ENCODE results near the gene SLC22A8. TPM values are rescaled to one million over a fixed set of nuclear protein-coding genes. Genes with fewer than 3 reads are reported as not detected.

The SLC22A8 gene
- total and polyA plus RNA-seq, 8 donors = 0.17 to 0.54 (median 0.37) TPM; not detected in 3

DNA sequence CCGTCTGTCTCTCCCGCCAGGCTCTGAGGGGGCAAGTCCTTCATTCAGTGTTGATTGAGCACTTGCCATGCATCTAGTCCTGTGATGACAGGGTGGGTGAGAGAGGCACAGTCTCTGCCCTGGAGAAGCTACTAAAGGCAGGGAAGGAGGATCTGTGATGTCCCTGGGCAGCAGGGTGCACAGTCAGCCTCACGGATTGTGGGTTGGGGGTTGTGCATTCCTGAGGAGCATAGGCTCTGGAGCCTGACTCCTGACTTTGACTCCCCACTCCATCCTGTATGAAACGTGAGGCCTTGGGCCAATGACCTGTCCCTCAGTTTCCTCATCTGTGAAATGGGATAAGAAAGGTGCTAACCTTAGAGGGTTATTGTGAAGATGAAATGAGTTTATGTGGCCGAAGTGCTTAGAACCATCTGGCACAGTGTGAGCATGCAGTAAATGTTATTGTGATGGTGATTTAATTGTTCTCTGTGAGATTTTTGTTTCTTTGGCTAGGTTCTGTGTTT is 4.7 kb downstream of the SLC22A8 start:
- ATAC-seq = no peak
- TF ChIP-seq, protein P1, sequence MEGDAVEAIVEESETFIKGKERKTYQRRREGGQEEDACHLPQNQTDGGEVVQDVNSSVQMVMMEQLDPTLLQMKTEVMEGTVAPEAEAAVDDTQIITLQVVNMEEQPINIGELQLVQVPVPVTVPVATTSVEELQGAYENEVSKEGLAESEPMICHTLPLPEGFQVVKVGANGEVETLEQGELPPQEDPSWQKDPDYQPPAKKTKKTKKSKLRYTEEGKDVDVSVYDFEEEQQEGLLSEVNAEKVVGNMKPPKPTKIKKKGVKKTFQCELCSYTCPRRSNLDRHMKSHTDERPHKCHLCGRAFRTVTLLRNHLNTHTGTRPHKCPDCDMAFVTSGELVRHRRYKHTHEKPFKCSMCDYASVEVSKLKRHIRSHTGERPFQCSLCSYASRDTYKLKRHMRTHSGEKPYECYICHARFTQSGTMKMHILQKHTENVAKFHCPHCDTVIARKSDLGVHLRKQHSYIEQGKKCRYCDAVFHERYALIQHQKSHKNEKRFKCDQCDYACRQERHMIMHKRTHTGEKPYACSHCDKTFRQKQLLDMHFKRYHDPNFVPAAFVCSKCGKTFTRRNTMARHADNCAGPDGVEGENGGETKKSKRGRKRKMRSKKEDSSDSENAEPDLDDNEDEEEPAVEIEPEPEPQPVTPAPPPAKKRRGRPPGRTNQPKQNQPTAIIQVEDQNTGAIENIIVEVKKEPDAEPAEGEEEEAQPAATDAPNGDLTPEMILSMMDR (IDR thresholded peaks at IDR 0.05) = no peak
- Histone ChIP-seq H3K36me3 (no peaks in the 10 kb centered on the region), H3K27ac (no peak overlapping the region), H3K27me3 (peaks cover 0 to 5% of the 10 kb centered on the region in 2 donors), H3K4me1 (no peaks in the 10 kb centered on the region), H3K9me3 (no peaks in the 10 kb centered on the region), H3K4me3 (no peak overlapping the region)
- DNase-seq = no peak
- intact Hi-C loops (cut with DNase I) = no loop called here

DNA sequence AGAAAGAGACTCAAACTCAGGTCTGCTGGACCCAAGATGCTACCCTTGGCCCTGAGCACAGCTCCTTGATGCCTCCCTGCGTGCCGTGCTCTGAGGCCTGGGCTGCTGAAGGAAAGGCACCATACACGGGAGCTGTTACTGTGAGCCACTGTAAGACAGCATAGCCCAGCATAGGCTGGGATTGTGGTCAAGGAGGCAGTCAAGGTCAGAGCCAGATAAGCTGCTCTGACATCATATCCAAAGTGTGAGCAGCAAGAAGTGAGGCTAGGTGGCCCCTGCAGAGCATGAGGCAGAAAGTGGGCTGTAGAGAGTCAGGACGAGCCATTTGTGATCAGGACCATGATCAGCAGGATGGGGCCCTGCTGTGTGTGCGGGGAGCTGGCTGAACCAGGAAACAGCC is 7.7 kb downstream of the SLC22A8 start:
- intact Hi-C loops (cut with DNase I) = no loop called here
- no peak for ATAC-seq

DNA sequence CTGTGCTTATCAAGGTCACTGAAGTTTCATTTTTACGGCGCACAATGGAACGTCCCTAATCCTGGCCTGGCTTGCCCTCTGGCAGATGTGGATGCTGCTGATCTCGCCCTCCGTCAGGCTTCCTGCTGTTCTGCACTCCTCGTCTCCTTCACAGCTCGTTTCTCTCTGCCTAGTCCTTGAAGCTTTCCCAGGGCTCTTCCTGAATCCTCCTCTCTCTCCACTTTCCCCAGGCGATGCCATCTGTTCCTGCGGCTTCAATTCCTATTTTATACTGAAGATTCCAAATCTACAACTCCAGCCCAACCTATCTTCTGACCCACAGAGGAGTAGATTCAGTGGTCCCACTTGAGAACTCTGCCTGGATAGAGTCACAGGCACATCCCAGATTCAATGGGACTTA is 14.2 kb downstream of the SLC22A8 start:
- no peak overlapping the region for H3K4me3 ChIP-seq
- no peaks in the 10 kb centered on the region for H3K9me3 ChIP-seq
- TF ChIP-seq, protein P1 (IDR thresholded peaks at IDR 0.05) = no peak
- DNase-seq (no peak), ATAC-seq (no peak)
- no peak overlapping the region for H3K27ac ChIP-seq
- no peaks in the 10 kb centered on the region for H3K36me3 ChIP-seq
- H3K27me3 ChIP-seq = no peaks in the 10 kb centered on the region
- intact Hi-C loops (cut with DNase I) = no loop called here
- no peaks in the 10 kb centered on the region for H3K4me1 ChIP-seq

More for the DNA sequence above, 7.7 kb downstream of the SLC22A8 start:
- H3K4me3 ChIP-seq = no peak overlapping the region
- H3K9me3 ChIP-seq = no peaks in the 10 kb centered on the region
- TF ChIP-seq, protein P1 (IDR thresholded peaks at IDR 0.05) = no peak
- no peaks in the 10 kb centered on the region for H3K36me3 ChIP-seq
- no peak for DNase-seq
- no peaks in the 10 kb centered on the region for H3K4me1 ChIP-seq
- no peaks in the 10 kb centered on the region for H3K27me3 ChIP-seq
- no peak overlapping the region for H3K27ac ChIP-seq

DNA sequence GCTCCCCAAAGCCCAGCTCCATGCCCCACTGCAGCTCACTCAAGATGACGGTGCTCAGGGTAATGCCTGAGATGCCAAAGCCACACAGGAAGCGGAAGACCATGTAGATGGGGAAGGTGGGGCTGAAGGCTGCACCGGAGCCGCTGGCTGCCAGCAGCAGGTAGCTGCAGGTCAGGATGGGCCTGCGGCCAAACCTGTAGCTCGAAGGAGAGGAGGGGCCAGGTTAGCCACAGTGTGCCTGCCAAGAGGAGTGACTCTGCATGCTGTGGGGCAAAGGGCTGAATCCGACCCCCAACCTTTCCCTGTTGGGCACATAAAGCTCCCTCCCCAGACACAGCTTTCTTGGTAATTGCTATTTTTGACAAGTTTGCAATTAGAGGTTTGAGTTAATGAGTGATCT is 16.0 kb downstream of the SLC22A8 start:
- TF ChIP-seq, protein P1 (IDR thresholded peaks at IDR 0.05) = no peak
- Histone ChIP-seq H3K27me3 (no peaks in the 10 kb centered on the region), H3K4me3 (no peak overlapping the region), H3K27ac (no peak overlapping the region), H3K9me3 (no peaks in the 10 kb centered on the region), H3K36me3 (no peaks in the 10 kb centered on the region), H3K4me1 (no peaks in the 10 kb centered on the region)
- intact Hi-C loops (cut with DNase I) = no loop called here
- ATAC-seq = no peak
- DNase-seq = no peak

DNA sequence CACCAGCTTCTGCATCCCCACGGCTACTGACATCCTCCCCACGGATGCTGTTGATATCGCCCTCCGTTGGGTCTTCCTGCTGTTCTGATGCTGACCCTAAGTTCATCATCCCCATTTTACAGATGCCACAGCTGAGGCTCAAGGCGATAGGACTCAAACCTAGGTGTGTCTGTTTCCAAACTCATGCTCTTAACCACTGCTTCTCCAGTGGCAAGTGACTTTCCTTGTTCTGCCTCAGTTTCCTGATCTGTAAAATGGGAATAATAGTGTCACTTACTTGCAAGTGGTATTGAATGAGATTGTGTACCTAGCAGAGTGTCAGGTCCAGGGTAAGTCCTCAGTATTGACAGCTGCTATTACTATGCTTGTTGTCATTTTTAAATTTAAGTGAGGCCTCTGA is 16.5 kb downstream of the SLC22A8 start:
- intact Hi-C loops (cut with DNase I) = no loop called here

More for the DNA sequence above, 16.5 kb downstream of the SLC22A8 start:
- Histone ChIP-seq H3K27ac (no peak overlapping the region), H3K9me3 (no peaks in the 10 kb centered on the region), H3K4me1 (no peaks in the 10 kb centered on the region), H3K27me3 (no peaks in the 10 kb centered on the region), H3K4me3 (no peak overlapping the region), H3K36me3 (no peaks in the 10 kb centered on the region)
- DNase-seq (no peak), ATAC-seq (no peak)
- TF ChIP-seq, protein P1 (IDR thresholded peaks at IDR 0.05) = no peak

Measured in left lung (tissue), 10 donors.